GM18507 (cell line): ENCODE results near the gene QPRT.
"Not testable (repeated sequence)": the region's sequence is repeated elsewhere in the genome, so short reads cannot be mapped to it uniquely, and the experiment has no call there.

Source experiments
- DNase-seq: peaks from one replicate; pipeline ENCODE4 v3.0.0; 2011; ENCODE audit warnings: low read depth; ENCODE audit not compliant: insufficient read length; ENCODE audit errors: extremely low spot score
- FAIRE-seq: peaks from 2 replicates; lab custom pipeline; 2011; peaks lifted over from hg19 to GRCh38; lab: Jason Lieb, UNC

The QPRT gene

DNA sequence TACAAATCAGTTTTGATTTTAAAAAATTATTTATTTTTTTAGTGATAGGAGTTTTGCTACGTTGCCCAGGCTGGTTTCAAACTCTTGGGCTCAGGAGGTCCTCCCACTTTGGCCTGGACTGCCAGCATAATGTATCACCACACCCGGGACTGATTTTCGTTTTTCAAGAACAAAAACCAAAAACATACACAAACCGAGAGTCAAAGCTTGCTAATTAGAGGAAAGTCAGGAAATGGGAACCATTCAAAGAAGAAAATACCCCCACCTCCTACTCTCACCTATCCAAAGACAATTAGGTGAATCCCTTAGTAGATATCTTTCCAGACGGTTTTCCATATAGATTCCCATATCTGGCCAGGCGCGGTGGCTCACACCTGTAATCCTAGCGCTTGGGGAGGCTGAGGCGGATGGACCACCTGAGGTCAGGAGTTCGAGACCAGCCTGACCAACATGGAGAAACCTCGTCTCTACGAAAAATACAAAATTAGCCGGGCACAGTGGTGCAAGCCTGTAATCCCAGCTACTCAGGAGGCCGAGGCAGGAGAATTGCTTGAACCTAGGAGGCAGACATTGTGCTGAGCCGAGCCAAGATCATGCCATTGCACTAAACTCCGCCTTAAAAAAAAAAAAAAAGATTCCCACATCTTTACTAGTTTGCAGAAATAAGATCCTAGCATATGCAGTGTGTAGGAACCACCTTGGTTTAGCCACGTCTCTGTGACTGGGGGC, 16.8 kb upstream of the QPRT start:
- peak; percentile 83 for FAIRE-seq
- DNase-seq = no peak

DNA sequence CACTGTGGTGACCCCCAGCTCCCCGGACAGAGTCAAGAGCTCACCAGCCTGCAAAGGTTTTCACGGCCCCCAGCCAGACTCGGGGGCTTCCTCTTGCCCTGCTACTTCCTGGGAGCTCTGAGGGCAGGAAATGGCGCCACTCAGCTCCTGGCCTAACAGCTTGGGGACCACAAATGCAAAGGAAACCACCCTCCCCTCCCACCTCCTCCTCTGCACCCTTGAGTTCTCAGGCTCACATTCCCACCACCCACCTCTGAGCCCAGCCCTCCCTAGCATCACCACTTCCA, 16.3 kb upstream of the QPRT start:
- DNase-seq (no peak), FAIRE-seq (peak; percentile 92)

DNA sequence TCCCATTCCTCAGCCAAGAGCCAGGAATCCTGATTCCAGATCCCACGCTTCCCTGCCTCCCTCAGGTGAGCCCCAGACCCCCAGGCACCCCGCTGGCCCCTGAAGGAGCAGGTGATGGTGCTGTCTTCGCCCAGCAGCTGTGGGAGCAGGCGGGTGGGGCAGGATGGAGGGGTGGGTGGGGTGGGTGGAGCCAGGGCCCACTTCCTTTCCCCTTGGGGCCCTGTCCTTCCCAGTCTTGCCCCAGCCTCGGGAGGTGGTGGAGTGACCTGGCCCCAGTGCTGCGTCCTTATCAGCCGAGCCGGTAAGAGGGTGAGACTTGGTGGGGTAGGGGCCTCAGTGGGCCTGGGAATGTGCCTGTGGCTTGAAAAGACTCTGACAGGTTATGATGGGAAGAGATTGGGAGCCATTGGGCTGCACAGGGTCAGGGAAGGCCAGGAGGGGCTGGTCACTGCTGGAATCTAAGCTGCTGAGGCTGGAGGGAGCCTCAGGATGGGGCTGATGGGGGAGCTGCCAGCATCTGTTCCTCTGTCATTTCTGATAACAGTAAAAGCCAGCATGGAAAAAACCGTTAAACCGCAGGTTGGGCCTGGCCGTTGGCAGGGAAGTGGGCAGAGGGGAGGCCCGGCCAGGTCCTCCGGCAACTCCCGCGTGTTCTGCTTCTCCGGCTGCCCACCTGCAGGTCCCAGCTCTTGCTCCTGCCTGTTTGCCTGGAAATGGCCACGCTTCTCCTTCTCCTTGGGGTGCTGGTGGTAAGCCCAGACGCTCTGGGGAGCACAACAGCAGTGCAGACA, 15.8 kb upstream of the QPRT start, which contains the start of gene SPN:
SPN (plus strand) TSS at position 232 of the 791 bp plus-strand sequence; CDS start at position 714, 482 bp downstream.
- DNase-seq (no peak), FAIRE-seq (no peak)

DNA sequence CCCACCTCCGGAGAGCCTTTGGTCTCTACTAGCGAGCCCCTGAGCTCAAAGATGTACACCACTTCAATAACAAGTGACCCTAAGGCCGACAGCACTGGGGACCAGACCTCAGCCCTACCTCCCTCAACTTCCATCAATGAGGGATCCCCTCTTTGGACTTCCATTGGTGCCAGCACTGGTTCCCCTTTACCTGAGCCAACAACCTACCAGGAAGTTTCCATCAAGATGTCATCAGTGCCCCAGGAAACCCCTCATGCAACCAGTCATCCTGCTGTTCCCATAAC, 15.2 kb upstream of the QPRT start:
- DNase-seq (no peak), FAIRE-seq (peak; percentile 61)

DNA sequence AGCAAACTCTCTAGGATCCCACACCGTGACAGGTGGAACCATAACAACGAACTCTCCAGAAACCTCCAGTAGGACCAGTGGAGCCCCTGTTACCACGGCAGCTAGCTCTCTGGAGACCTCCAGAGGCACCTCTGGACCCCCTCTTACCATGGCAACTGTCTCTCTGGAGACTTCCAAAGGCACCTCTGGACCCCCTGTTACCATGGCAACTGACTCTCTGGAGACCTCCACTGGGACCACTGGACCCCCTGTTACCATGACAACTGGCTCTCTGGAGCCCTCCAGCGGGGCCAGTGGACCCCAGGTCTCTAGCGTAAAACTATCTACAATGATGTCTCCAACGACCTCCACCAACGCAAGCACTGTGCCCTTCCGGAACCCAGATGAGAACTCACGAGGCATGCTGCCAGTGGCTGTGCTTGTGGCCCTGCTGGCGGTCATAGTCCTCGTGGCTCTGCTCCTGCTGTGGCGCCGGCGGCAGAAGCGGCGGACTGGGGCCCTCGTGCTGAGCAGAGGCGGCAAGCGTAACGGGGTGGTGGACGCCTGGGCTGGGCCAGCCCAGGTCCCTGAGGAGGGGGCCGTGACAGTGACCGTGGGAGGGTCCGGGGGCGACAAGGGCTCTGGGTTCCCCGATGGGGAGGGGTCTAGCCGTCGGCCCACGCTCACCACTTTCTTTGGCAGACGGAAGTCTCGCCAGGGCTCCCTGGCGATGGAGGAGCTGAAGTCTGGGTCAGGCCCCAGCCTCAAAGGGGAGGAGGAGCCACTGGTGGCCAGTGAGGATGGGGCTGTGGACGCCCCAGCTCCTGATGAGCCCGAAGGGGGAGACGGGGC, 14.7 kb upstream of the QPRT start:
- DNase-seq = no peak
- FAIRE-seq = no peak

DNA sequence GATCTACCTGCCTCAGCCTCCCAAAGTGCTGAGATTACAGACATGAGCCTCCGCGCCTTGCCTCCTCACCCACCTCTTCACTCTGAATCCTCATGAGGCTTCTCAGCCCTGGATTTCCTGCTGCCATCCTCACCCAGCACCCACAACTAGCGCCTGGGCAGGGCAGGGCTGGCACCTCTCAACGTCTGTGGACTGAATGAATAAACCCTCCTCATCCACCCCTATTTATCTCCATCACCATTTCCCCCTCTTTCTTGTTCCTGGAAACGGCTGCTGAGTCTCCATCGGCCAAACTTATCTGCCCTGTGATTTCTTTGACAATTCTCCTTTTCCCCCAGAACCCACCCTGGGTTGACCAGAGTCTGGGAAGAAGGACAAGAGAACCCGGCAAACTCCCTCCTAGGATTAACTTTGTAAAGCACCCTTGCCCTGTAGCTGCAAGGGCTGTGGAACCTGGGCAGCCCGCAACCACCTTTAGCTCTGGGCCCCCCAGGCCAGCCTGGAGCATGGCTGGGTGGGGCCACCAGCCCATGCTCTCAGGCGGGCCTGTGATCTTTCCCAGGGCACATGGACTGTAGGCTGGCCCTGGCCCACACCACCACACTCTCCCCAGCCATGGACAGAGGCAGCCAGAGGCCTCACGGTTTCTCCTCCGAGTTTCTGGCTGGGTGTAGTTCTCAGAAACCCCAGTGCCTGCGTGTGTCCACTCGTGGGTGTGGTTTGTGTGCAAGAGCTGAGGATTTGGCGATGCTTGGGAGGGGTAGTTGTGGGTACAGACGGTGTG, 13.5 kb upstream of the QPRT start:
- DNase-seq = no peak
- no peak for FAIRE-seq

DNA sequence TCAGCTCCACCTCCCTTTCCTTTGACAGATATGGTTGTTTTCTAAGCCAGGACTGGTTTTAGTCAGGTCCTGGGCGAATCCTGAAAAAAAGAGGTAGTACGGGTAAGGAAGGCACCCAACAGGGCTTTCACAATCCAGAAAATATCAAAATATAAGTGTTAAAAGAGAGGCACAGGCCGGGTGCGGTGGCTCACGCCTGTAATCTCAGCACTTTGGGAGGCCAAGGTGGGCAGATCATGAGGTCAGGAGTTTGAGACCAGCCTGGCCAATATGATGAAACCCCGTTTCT, 11.7 kb upstream of the QPRT start:
- DNase-seq, FAIRE-seq: not testable (repeated sequence)

DNA sequence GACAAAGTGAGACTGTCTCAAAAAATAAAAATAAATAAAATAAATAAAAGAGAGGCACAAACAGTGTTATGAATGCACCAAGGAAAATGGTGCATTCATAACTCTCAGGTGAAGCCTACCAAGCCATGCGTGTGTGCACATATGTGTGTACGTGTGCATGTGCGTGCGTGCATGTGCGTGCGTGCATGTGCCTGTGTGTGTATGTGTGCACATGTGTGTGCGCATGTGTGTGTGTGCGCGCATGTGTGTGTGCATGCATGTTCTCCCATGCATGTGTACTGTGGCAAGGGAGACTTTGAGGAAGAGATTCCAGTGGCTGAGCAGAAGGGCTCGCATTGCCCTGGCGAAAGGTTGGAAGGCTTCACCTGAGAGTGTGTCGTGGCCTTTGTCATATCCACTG, 11.2 kb upstream of the QPRT start:
- DNase-seq (no peak), FAIRE-seq (no peak)

DNA sequence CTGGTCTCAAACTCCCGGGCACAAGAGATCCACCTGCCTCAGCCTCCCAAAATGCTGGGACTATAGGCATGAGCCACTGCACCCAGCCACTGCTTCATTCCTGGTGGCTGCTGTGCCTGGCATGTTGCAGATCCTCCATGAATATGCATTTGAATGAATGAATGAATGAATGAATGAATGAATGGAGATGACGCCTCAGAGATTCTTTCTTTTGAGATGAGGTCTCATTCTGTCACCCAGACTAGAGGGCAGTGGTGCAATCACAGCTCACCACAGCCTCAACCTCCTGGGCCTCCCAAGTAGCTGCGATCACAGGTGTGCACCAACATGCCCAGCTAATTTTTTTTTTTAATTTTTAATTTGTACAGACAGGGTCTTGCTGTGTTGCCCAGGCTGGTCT, 10.7 kb upstream of the QPRT start:
- no peak for DNase-seq
- FAIRE-seq = no peak

DNA sequence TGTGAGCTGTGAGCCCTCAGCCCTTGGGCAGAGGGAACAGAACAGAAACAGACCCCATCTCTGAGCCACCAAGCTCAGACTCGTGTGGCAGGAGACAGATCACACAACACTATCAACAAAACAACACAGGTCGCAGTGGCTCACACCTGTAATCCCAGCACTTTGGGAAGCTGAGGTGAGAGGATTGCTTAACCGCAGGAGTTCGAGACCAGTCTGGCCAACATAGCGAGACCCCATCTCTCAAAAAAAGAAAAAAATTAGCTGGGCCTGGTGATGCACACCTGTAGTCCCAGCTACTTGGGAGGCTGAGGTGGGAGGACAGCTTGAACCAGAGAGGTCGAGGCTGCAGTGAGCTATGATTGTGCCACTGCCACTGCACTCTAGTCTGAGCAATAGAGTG, 5.5 kb upstream of the QPRT start:
- FAIRE-seq = no peak
- no peak for DNase-seq

DNA sequence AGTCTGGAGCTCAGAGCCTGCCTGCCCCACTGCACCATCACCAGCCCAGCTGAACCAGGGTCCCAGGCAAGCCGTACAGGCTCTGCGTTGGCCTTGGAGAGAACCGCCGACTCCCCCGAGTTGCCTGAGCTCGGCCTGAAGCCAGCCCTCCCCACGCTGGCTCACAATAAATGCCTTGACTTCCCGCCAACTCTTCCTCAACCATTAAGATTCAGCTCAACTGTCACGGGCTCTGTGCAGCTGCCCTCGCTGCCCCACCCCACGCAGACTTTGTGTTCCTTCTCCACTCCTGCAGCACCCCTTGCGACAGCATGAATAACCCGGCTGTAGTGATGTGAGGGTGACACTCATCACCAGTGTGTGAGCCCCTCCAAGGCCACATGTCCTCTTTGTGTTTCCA, 4.8 kb upstream of the QPRT start:
- no peak for DNase-seq
- FAIRE-seq = no peak

DNA sequence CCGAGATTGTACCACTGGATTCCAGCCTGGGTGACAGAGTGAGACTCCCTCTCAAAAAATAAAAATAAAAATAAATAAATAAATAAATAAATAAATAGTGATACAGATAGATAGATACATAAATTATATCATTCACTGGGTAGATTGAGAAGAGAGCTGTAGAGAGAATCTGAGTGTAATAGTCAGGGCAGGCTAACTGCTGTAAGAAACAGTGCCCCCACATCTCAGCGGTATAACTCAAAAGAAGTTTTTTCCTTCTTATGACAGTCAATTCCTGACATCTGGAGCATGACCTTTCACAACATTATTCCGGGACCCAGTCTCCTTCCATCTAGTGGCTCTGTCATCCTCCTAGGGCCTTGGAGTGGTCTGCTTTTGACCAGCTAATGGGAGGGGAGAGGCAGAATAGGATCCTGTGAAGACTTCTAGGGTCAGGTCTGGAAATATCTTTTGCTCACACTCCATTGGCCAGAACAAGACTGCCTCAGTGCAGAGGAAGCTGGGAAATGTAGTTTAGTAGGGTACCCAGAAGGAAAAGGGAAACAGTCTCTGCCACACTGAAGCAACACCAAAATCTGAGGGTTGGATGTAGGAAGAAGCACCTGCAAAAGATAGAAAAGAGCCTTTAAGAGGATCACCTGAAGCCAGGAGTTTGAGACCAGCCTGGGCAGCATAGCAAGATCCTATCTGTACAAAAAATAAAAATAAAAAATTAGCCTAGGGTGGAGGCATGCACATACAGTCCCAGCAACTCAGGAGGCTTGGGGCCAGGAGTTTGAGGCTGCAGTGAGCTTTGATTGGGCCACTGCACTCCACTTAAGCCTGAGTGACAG, 3.0 kb upstream of the QPRT start:
- FAIRE-seq (peak; percentile 52), DNase-seq (no peak)

DNA sequence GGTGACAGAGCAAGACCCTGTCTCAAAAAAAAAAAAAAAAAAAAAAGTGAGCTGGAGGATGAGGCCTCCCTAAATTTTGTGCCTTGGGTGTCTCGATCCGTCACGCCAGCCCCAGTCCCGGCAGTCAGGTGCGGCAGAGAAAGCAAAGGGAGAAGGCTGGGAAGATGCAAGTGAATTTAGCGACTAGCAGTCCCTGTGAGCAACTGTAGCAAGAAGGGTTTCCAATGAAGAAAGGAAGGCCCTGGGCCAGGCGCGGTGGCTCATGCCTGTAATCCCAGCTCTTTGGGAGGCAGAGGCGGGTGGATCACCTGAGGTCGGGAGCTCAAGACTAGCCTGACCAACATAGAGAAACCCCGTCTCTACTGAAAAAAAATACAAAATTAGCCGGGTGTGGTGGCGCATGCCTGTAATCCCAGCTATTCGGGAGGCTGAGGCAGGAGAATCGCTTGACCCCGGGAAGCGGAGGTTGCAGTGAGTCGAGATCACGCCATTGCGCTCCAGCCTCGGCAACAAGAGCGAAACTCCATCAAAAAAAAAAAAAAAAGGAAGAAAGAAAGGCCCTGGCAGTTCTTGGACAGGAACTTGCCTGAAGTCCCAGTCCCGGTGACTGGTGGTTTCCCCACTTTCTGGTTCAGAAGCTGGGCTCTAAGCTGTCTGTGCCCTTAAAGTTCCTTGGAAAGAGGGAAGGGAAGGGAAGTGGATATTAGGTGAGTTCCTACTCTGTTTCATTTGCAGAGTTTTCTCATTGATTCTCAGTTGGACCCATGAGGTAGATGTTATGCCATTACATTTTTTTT, 1.8 kb upstream of the QPRT start:
- DNase-seq (no peak), FAIRE-seq (no peak)

DNA sequence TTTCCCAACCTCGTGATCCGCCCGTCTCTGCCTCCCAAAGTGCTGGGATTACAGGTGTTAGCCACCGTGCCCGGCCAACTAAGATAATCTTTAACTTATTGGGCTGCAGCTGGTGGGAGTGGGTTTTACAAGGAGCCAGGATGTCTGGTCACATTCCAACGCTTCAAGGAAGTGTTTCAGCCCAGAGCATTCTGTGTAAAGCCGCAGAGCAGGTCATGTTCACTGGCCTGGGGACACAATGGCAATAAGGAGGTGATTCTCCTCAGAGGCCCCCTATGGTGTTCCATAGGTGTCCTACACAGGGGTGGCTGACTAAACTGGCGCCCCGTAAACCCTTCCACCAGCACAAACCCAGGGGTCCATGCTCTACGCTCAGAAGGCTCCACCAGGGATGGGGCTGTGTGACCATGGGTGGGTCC, 1.2 kb downstream of the QPRT start:
- FAIRE-seq (no peak), DNase-seq (no peak)

DNA sequence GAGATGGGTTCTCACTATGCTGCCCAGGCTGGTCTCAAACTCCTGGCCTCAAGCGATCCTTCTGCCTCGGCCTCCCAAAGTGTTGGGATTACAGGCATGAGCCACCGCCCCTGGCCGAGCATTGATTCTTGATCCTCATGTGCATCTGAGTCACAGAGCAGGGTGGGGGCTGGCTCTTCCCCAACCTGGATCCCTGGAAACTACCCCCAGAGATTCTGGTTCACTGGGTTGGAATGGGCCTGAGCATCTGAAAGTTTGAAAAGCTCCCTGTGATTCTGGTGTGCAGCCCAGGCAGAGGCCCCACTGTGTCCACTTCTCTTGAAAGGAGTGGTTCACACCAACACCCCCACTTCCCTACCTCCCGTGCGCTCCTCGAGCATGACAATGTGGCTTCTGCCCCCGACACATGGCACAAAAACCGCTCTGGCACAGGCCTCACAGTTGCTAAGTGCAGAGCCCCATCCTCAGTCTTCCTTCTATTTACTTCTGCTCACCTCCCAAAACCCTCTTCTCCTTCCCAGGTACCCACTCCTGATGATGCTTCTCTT, 4.6 kb downstream of the QPRT start:
- DNase-seq = no peak
- FAIRE-seq = no peak

DNA sequence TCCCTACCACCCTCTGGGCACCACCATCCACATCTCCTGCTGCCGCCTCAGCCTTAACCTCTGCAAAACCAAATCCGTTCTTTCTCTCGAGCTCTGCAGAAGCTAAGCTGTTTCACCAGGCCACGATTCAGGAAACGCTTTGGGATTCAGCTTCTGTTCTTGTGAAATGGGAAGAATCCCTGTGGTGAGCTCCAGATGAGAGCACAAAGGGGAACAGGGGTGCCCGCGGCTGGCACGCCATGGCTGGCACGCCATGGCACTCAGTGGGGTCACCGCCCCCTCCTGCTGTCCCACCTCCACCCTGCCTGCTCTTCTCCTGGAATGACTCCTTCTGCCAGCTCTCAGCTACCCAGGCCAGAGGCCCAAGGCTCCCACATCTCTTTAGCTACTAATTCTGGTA, 5.7 kb downstream of the QPRT start:
- DNase-seq (no peak), FAIRE-seq (no peak)

DNA sequence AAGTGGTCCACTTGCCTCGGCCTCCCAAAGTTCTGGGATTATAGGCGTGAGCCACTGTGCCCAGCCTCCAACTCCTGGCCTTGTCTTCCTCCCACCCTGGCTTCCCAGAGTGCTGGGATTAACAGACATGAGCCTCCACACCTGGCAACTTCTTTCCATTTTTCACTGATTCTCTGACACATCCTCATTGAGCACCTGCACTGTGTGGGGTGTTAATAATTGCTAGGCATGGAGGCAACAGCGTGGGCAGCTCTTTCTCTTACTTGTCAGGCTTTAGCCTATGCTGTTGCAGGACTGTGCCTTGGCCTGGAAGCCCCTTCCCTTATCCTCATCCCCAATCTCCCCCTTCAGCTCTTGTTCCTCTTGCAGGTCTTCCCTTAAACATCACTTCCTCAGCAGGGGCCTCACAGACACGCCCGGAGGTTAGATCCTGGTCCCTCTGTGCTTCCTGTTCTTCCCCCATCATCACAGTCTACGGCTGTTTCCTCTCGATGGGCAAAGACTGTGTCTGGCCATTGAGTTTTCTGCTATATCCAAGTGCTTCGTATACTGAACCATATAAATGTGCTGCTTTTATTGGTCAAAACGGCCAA, 7.9 kb downstream of the QPRT start:
- no peak for DNase-seq
- FAIRE-seq = peak; percentile 66

DNA sequence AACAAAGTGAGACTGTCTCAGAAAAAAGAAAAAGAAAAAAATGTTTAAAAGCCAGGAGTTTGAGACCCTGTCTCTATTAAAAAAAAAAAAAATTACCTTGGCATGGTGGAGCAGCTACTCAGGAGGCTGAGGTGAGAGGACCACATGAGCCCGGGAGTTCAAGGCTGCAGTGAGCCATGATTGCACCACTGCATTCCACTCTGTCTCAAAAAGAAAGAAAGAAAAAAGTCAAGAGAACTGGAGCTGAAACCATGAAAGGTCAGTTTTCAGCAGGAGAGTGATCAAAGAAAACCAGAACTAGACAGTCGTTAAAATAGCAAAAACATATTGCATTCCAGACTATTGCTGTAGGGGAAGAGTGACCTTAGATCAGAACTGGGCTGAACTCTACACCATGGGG, 8.8 kb downstream of the QPRT start:
- DNase-seq = no peak
- FAIRE-seq = no peak
